Ishikawa (cell line): Measurements from ENCODE around the gene CFAP97.

Experiments
- CEBPB ChIP-seq: IDR thresholded peaks from 2 replicates; pipeline ENCODE4 v1.6.1; 2012
- CREB1 ChIP-seq: IDR thresholded peaks from 2 replicates; pipeline ENCODE4 v1.6.1; 2012; ENCODE audit warnings: low read depth
- NFIC ChIP-seq: IDR thresholded peaks from 2 replicates; pipeline ENCODE4 v1.6.1; 2012
- TAF1 ChIP-seq: IDR thresholded peaks from 2 replicates; pipeline ENCODE4 v1.6.1; 2012; ENCODE audit warnings: low read depth, mild to moderate bottlenecking
- TEAD4 ChIP-seq: IDR thresholded peaks from 2 replicates; pipeline ENCODE4 v1.6.1; 2012
- USF1 ChIP-seq: IDR thresholded peaks from 2 replicates; pipeline ENCODE4 v1.6.1; 2012
- TF ChIP-seq, protein P1 (sequence below): IDR thresholded peaks from 2 replicates; pipeline ENCODE4 v1.6.1; 2012

CFAP97 gene

GRCh38 chr4:185110375-185110823 is 93.4 kb downstream of the CFAP97 start:
- TF ChIP-seq TEAD4 (no peak), CREB1 (no peak), CEBPB (no peak), TAF1 (no peak), NFIC (no peak)
- TF ChIP-seq, protein P1, sequence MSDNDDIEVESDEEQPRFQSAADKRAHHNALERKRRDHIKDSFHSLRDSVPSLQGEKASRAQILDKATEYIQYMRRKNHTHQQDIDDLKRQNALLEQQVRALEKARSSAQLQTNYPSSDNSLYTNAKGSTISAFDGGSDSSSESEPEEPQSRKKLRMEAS, result no peak

- TF ChIP-seq NFIC (no peak), USF1 (no peak), CEBPB (no peak)
These were observed 94.1 kb downstream of the CFAP97 start for GRCh38 chr4:185109736-185110135.
